ENCODE results near the gene FXN. TPM values are rescaled to one million over a fixed set of nuclear protein-coding genes. Genes with fewer than 3 reads are reported as not detected.

The FXN gene
- total and polyA plus RNA-seq, 2 donors from 2014 or later = 12.9 to 21.1 TPM

DNA sequence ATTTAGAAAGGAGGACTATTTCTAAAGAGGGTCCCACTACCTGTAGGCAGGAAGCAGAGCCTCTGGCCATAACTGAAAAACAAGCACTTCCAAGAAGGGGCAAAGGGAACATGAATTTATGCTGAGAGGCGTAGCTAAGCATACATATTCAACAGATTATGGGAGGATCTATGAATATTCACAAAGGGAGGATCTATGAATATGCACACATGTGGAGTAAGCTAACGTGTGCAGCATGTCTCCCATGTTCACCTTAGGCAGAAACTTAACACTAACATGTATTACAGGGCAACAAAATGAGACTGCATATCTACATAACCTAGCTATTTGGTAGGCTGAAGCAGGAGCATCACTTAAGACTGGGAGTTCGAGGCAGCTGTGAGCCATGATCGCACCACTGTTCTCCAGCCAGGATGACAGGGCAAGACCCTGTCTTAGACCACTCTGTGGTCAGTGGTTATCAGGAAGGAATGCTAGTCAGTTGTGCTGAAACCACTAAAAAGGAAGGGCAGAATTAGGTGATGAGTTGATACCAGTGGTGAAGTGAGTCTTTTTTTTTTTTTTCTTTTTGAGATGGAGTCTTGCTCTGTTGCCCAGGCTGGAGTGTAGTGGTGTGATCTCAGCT lies 20.8 kb downstream of the FXN start:
- H3K4me3 ChIP-seq (ENCODE audit: low read length in 3 of 3) = no peak overlapping the region
- no peak overlapping the region for H3K9ac ChIP-seq (ENCODE audit: low read length in 3 of 3)
- no peak for DNase-seq
- intact Hi-C loops (cut with DNase I) = loop anchor here (10.0 kb wide), 1 partner anchor 138 kb away; no protein-coding TSS in a partner anchor
- no peaks in the 10 kb centered on the region for H3K4me1 ChIP-seq (ENCODE audit: control insufficient read depth in 2 of 3, insufficient read depth in 2 of 3, low read depth in 1 of 3, low read length in 3 of 3)
- TF ChIP-seq, protein P1, sequence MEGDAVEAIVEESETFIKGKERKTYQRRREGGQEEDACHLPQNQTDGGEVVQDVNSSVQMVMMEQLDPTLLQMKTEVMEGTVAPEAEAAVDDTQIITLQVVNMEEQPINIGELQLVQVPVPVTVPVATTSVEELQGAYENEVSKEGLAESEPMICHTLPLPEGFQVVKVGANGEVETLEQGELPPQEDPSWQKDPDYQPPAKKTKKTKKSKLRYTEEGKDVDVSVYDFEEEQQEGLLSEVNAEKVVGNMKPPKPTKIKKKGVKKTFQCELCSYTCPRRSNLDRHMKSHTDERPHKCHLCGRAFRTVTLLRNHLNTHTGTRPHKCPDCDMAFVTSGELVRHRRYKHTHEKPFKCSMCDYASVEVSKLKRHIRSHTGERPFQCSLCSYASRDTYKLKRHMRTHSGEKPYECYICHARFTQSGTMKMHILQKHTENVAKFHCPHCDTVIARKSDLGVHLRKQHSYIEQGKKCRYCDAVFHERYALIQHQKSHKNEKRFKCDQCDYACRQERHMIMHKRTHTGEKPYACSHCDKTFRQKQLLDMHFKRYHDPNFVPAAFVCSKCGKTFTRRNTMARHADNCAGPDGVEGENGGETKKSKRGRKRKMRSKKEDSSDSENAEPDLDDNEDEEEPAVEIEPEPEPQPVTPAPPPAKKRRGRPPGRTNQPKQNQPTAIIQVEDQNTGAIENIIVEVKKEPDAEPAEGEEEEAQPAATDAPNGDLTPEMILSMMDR (IDR thresholded peaks at IDR 0.05; ENCODE audit: borderline replicate concordance, extremely low read depth, insufficient read depth) = no peak
- no peaks in the 10 kb centered on the region for H3K27me3 ChIP-seq (ENCODE audit: control insufficient read depth, insufficient read depth, low read length)
- H3K9me3 ChIP-seq (ENCODE audit: control insufficient read depth in 2 of 3, insufficient read depth in 1 of 3, low read length in 3 of 3) = no peaks in the 10 kb centered on the region
- FAIRE-seq = no peak
- peaks cover 3 to 4% (median 3%) of the 10 kb centered on the region in 3 donors for H3K36me3 ChIP-seq (ENCODE audit: control insufficient read depth in 2 of 3, insufficient read depth in 3 of 3, low read length in 3 of 3)
- no peak overlapping the region for H3K27ac ChIP-seq (ENCODE audit: low read depth in 2 of 2, low read length in 2 of 2)

DNA sequence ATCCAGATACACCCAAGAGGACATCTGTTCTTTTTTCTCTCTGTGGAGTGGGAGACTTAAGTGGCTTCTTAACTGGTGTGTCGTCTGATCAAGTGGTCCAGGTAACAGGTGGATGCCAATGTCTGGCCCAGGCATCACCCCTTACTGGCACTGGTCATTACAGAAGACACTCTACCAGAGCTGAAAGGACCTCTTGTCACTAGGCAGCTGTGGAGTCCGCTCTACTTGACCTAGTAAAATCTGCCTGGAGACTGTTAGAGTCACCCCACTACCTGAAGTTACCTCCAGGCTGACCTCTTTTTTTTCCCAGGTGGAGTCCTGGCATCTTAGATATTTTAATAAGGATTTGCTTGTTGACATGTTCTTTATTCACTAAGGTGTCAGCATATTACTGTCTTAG lies 22.5 kb downstream of the FXN start:
- TF ChIP-seq, protein P1 (IDR thresholded peaks at IDR 0.05; ENCODE audit: borderline replicate concordance, extremely low read depth, insufficient read depth) = no peak
- Histone ChIP-seq H3K27ac (ENCODE audit: low read depth in 2 of 2, low read length in 2 of 2) (no peak overlapping the region), H3K4me3 (ENCODE audit: low read length in 3 of 3) (no peak overlapping the region), H3K9me3 (ENCODE audit: control insufficient read depth in 2 of 3, insufficient read depth in 1 of 3, low read length in 3 of 3) (no peaks in the 10 kb centered on the region), H3K27me3 (ENCODE audit: control insufficient read depth, insufficient read depth, low read length) (no peaks in the 10 kb centered on the region), H3K9ac (ENCODE audit: low read length in 3 of 3) (no peak overlapping the region), H3K36me3 (ENCODE audit: control insufficient read depth in 2 of 3, insufficient read depth in 3 of 3, low read length in 3 of 3) (peaks cover 3 to 4% (median 3%) of the 10 kb centered on the region in 3 donors), H3K4me1 (ENCODE audit: control insufficient read depth in 2 of 3, insufficient read depth in 2 of 3, low read depth in 1 of 3, low read length in 3 of 3) (no peaks in the 10 kb centered on the region)
- no peak for FAIRE-seq
- intact Hi-C loops (cut with DNase I) = loop anchor here (10.0 kb wide), 1 partner anchor 137 kb away; no protein-coding TSS in a partner anchor
- no peak for DNase-seq

DNA sequence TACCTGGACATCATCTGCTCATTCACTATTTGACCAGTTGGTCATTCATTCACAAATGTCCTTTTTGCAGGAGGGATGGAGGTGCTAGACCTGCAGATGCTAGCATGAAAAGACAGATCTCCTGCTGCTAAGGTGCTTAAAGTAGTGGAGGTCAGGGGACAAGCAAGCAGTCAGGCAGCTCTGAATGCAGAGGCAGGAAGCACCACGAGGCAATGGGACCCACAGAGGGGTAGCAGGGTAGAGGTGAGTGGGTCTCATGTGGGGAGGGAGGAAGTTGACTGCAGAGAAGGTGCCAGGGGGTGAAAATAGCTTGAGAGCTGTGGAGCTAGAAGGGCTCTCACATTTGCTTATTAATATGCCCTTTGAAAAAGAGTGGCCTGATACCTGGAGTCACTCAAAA lies 25.2 kb downstream of the FXN start:
- H3K9ac ChIP-seq (ENCODE audit: low read length in 3 of 3) = no peak overlapping the region
- H3K4me1 ChIP-seq (ENCODE audit: control insufficient read depth in 2 of 3, insufficient read depth in 2 of 3, low read depth in 1 of 3, low read length in 3 of 3) = peaks cover 0 to 4% (median 0%) of the 10 kb centered on the region in 3 donors
- intact Hi-C loops (cut with DNase I) = no loop called here
- TF ChIP-seq, protein P1 (IDR thresholded peaks at IDR 0.05; ENCODE audit: borderline replicate concordance, extremely low read depth, insufficient read depth) = no peak
- no peak for FAIRE-seq
- no peaks in the 10 kb centered on the region for H3K27me3 ChIP-seq (ENCODE audit: control insufficient read depth, insufficient read depth, low read length)
- no peak for DNase-seq
- no peaks in the 10 kb centered on the region for H3K9me3 ChIP-seq (ENCODE audit: control insufficient read depth in 2 of 3, insufficient read depth in 1 of 3, low read length in 3 of 3)
- no peak overlapping the region for H3K27ac ChIP-seq (ENCODE audit: low read depth in 2 of 2, low read length in 2 of 2)
- no peak overlapping the region for H3K4me3 ChIP-seq (ENCODE audit: low read length in 3 of 3)
- H3K36me3 ChIP-seq (ENCODE audit: control insufficient read depth in 2 of 3, insufficient read depth in 3 of 3, low read length in 3 of 3) = peaks cover 3 to 4% (median 4%) of the 10 kb centered on the region in 3 donors

Data from kidney (tissue), 14 donors.